Measurements from ENCODE around the gene GSTO2. TPM values are rescaled to one million over a fixed set of nuclear protein-coding genes. Genes with fewer than 3 reads are reported as not detected.

GSTO2 gene
- total and polyA plus RNA-seq, 10 of the 15 experiments (the other 5 are each of a cell fraction or from before 2014, with no cell fraction given) = 0.16 to 0.86 (median 0.46) TPM

DNA sequence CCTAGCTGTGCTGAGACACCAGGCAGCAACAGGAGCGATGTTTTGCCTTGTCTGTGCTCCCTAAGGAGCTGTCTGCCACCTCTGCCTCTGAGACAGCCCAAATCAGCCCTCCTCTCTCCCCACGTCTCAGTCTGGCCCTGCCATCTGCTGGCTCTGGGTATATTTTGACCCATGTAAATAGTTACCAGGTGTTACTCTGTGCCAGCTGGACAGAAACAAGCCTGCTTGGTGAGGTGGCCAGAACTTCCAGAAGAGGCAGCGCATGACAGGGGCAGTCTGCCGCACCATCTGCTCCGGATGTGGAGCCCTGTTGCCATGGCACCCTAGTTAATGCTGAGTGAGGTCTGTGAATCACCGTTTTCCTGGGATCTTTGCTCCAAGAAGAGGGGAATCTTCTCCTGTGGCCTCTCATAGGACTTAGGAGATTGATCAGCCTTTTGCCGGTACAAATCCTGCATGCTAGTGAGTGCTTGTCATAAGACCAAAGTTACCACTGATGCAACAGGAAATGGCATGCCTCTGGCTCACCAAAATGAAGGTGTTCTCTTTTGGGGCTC is 31.8 kb downstream of the GSTO2 start:
- ChIA-PET CTCF (interaction anchor here (0.7 to 2.2 kb wide), 3 partner anchors 10 to 27 kb away, joined by 3 to 12 read pairs (median 7); no protein-coding TSS in a partner anchor), RAD21 (ENCODE audit: unreplicated experiment) (no interaction called here), SMC1A (ENCODE audit: uncharacterized antibody, unreplicated experiment) (interaction anchor here (1.8 kb wide), 1 partner anchor 9 kb away, joined by 4 read pairs; no protein-coding TSS in a partner anchor), POLR2A (no interaction called here)
- peaks cover 3% of the 10 kb centered on the region; the same call in 1 of the 2 replicates for H3K4me1 ChIP-seq (ENCODE audit: control insufficient read depth, insufficient read depth, low read length)
- WGBS (ENCODE audit: insufficient coverage, insufficient replicate concordance, low lambda C conversion rate, missing lambda C conversion rate) = 48% methylated on average over 7 of the region's 7 CpGs
- DNase-seq (ENCODE audit: low read depth, low spot score) (no peak), ATAC-seq (no peak; the same call in 2 of the 3 replicates), FAIRE-seq (no peak)
- no peaks in the 10 kb centered on the region for H4K20me1 ChIP-seq (ENCODE audit: control insufficient read depth, insufficient read depth)
- no peak overlapping the region for H3K4me3 ChIP-seq
- in situ Hi-C loops (cut with MboI) = no loop called here
- BruUV-seq (replicated peaks) = no TSS peak
- peaks cover 0 to 5% of the 10 kb centered on the region in 2 experiments; a peak in 2 of 4 replicates for H3K27me3 ChIP-seq (replicated peaks in 1 of 2; ENCODE audit: control insufficient read depth in 2 of 2, insufficient read depth in 2 of 2, low read length in 1 of 2)
- no peaks in the 10 kb centered on the region for H3K79me2 ChIP-seq (ENCODE audit: control insufficient read depth, insufficient read depth, low read length)
- intact Hi-C loops (cut with micrococcal nuclease; ENCODE audit: unreplicated experiment) = no loop called here
- no peak overlapping the region for H3K4me2 ChIP-seq (ENCODE audit: control insufficient read depth, insufficient read depth)
- H3K9ac ChIP-seq (ENCODE audit: control insufficient read depth, insufficient read depth, low read length) = no peak overlapping the region
- TF ChIP-seq IKZF1 (conservative IDR thresholded peaks at IDR 0.05) = no peak
- no peak for TF ChIP-seq MXI1 (IDR thresholded peaks at IDR 0.05; ENCODE audit: low read depth, low read length)
- no peak for TF ChIP-seq MAX (IDR thresholded peaks at IDR 0.05; ENCODE audit: low read depth, low read length)
- H2AFZ ChIP-seq (ENCODE audit: control insufficient read depth, low read depth, low read length) = no peak overlapping the region
- H3K27ac ChIP-seq (ENCODE audit: control insufficient read depth, insufficient read depth) = no peak overlapping the region
- no peaks in the 10 kb centered on the region; the same call in 2 of the 3 replicates for H3K9me3 ChIP-seq (replicated peaks; ENCODE audit: control insufficient read depth, insufficient read depth, low read length)
- H3K36me3 ChIP-seq (ENCODE audit: control insufficient read depth in 2 of 2, insufficient read depth in 2 of 2, low read length in 1 of 2) = no peaks in the 10 kb centered on the region

GRCh38 chr10:104301907-104302690 is 33.1 kb downstream of the GSTO2 start:
- H2AFZ ChIP-seq (ENCODE audit: control insufficient read depth, low read depth, low read length) = no peak overlapping the region
- H3K36me3 ChIP-seq (ENCODE audit: control insufficient read depth in 2 of 2, insufficient read depth in 2 of 2, low read length in 1 of 2) = no peaks in the 10 kb centered on the region
- DNase-seq (ENCODE audit: low read depth, low spot score) = no peak
- H3K27me3 ChIP-seq (replicated peaks in 1 of 2; ENCODE audit: control insufficient read depth in 2 of 2, insufficient read depth in 2 of 2, low read length in 1 of 2) = peaks cover 0 to 5% of the 10 kb centered on the region in 2 experiments; a peak in 2 of 4 replicates
- peaks cover 7% of the 10 kb centered on the region for H3K4me1 ChIP-seq (ENCODE audit: control insufficient read depth, insufficient read depth, low read length)
- H4K20me1 ChIP-seq (ENCODE audit: control insufficient read depth, insufficient read depth) = no peaks in the 10 kb centered on the region
- FAIRE-seq = no peak
- no peak for ATAC-seq
- H3K4me2 ChIP-seq (ENCODE audit: control insufficient read depth, insufficient read depth) = no peak overlapping the region
- no peak overlapping the region for H3K9ac ChIP-seq (ENCODE audit: control insufficient read depth, insufficient read depth, low read length)
- intact Hi-C loops (cut with micrococcal nuclease; ENCODE audit: unreplicated experiment) (no loop called here), in situ Hi-C loops (cut with MboI) (no loop called here)
- ChIA-PET POLR2A (no interaction called here), RAD21 (ENCODE audit: unreplicated experiment) (interaction anchor here (1.0 kb wide), 1 partner anchor 10 kb away, joined by 3 read pairs; no protein-coding TSS in a partner anchor), CTCF (interaction anchor here (1.8 to 13.3 kb wide), 3 partner anchors 9 to 48 kb away, joined by 7 to 419 read pairs (median 163); partner anchors contain the start of gene CFAP58), SMC1A (ENCODE audit: uncharacterized antibody, unreplicated experiment) (interaction anchor here (1.9 to 7.3 kb wide), 2 partner anchors 10 to 48 kb away, joined by 7 to 187 read pairs; partner anchors contain the start of gene CFAP58)
- WGBS (ENCODE audit: insufficient coverage, insufficient replicate concordance, low lambda C conversion rate, missing lambda C conversion rate) = 0% methylated on average over 3 of the region's 3 CpGs
- TF ChIP-seq TCF3 (IDR thresholded peaks at IDR 0.05; ENCODE audit: borderline replicate concordance, insufficient read depth, low read depth, low read length) = no peak
- TF ChIP-seq NRF1 (conservative IDR thresholded peaks at IDR 0.05; ENCODE audit: low read depth, low read length) = no peak
- no peaks in the 10 kb centered on the region for H3K79me2 ChIP-seq (ENCODE audit: control insufficient read depth, insufficient read depth, low read length)
- H3K4me3 ChIP-seq = no peak overlapping the region
- H3K9me3 ChIP-seq (replicated peaks; ENCODE audit: control insufficient read depth, insufficient read depth, low read length) = no peaks in the 10 kb centered on the region; the same call in 2 of the 3 replicates
- H3K27ac ChIP-seq (ENCODE audit: control insufficient read depth, insufficient read depth) = no peak overlapping the region
- no TSS peak for BruUV-seq (replicated peaks)

Data from GM12878 (cell line).